Stimulated activated CD4-positive, alpha-beta T cell treated with anti-CD3 and anti-CD28 coated beads, Interleukin-4, amount 100 ng/mL, for 24 hours (primary cell): ENCODE measurements around the gene PHETA1.
"Not testable (repeated sequence)": the region's sequence is repeated elsewhere in the genome, so short reads cannot be mapped to it uniquely, and the experiment has no call there.

Source experiments
- DNase-seq: peaks from one replicate; pipeline ENCODE4 v3.0.0-alpha.2; 2020

The PHETA1 gene

DNA sequence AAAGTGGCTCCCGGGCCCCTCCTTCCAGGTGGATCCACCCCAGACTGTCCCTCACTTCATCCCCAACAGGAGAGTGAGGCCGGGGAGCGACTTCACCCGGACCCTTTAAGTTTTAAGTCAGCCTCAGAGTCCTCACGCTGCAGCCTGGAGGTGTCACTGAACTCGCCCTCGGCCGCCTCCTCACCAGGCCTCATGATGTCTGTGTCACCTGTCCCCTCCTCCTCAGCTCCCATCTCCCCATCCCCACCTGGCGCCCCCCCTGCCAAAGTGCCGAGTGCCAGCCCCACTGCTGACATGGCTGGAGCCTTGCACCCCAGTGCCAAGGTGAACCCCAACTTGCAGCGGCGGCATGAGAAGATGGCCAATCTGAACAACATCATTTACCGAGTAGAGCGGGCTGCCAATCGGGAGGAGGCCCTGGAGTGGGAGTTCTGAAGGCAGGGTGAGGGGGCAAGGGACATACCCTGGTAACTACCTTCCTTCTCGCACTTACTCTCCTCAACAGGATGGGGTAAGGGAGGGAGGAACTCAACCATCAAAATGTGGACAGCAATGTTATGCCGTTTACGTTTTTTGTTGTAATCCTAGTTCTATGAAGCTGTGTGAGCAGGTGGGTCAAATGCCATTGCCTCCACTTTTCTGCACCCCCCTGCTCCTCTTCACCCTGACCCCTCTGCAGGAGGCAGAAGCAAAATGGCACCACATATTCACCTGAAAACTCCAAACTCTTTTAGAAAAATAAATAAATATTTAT is 20.8 kb downstream of the PHETA1 start:
- no peak for DNase-seq

DNA sequence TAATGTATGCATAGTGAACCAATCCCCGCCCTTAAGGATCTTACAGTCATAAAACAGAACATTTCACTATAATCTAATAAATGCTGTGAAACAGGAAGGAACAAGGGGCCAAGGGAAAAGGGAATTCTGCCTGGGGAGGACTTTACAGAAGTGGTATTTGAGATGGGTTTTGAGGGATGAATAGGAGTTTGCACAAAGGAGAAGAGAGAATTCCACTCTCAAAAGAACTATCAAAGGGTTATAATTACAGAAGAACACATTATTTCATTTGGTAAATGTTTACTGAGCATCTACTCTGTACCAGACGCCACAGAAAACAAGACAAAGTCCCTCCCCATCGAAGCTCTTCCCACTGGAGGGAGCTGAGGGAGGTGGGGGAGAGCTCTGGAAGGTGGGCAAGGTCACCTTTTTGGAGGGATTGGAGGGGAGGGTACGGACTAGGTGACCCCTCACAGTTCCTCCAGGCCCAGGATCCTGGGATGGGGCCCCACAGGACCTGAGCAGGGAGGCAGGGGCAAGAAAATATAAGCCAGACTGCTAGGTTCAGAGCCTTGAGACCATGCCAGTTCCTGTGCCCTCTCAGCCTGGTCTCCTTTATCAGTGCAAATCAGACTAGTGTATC is 24.5 kb downstream of the PHETA1 start:
- DNase-seq, result no peak

DNA sequence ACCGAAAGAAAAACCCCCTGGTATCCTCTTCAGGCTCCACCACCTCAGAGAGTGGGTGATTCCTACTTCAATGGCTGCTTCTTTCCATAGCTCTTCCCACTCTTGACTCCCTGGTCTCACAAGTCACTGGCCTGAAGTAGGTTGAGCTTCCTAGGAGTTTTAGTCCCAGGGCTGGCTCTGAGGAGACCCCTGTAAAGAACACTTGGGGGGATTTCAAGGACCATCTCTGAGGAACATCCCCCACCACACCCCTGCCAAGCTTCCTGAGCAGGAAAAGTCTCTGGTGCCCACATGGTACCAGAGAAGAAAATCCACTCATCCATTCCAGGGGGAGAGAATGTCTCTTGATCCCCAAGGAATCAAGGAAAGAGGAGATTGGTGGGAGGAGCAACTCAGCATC is 25.7 kb downstream of the PHETA1 start:
- DNase-seq, result no peak

DNA sequence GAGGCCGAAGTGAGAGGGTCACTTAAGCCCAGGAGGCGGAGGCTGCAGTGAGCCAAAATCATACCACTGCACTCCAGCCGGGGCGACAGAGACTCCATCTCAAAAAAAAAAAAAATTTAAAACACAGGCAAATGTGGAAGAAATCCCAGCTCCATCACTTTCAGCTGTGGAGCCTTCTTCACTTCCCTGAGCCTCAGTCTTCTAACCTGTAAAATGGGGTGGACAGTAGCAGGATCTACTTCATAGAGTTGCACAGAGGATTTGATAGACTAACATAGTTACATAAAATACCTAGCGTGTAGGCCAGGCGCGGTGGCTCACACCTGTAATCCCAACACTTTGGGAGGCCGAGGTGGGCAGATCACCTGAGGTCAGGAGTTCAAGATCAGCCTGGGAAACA is 26.5 kb downstream of the PHETA1 start:
- no peak for DNase-seq

DNA sequence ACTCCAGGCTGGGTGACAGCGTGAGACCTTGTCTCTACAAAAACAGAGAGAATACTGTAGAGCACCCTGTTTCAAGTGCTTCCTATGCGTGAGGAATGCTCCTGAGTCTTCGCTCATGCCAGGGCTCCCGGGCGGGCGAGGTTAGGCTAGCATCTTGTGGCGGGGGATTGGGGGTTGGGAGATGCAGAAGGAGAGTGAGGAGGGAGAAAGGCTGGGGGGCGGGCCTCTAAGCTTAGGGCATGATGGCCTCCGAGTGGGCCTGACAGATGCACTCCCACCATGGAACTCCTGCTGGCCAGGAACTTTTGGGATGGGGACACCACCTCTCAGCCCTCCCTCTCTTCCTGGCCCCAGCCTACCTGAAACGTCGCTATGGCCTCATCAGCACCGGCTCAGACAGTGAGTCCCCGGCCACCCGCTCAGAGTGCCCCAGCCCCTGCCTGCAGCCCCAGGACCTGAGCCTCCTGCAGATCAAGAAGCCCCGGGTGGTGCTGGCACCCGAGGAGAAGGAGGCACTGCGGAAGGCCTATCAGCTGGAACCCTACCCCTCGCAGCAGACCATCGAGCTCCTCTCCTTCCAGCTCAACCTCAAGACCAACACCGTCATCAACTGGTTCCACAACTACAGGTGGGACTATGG is 27.3 kb downstream of the PHETA1 start:
- no peak for DNase-seq

DNA sequence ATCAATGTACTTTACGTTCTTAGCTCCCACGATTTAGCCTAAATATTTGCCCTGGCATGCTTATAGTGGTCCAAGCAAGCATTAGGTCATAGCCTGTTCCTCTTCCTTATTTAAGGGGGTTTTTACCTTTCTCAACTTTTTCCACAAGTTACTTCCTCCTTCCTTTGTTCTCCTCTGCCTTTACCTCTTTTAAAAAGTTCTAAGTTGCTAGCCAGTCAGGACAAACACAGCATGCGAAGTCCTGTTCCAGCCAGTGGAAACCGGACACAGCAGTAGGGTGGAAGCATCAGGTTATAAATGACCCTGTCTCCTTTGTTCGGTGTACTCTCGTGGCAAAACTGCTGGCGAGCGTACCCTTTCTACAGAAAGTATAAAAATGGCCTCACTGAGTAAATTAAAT is 28.2 kb downstream of the PHETA1 start:
- not testable (repeated sequence) for DNase-seq

DNA sequence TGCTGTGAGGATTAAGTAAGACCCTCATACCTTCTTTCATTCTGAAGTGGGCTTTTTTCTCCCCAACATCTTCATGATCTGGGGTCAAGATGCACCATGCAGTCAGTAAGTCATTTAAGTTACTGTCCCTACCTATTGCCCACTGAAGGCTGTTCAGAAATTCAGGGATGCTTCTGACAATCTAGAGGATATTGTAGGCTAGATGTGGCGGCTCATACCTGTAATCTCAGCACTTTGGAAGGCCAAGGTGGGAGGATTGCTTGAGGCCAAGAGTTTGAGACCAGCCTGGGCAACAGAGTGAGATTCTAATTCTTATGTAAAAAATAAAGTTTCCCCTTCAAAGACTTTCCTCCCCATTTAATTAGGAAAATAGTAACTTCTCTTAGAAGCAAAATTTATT is 28.7 kb downstream of the PHETA1 start:
- DNase-seq, result no peak

DNA sequence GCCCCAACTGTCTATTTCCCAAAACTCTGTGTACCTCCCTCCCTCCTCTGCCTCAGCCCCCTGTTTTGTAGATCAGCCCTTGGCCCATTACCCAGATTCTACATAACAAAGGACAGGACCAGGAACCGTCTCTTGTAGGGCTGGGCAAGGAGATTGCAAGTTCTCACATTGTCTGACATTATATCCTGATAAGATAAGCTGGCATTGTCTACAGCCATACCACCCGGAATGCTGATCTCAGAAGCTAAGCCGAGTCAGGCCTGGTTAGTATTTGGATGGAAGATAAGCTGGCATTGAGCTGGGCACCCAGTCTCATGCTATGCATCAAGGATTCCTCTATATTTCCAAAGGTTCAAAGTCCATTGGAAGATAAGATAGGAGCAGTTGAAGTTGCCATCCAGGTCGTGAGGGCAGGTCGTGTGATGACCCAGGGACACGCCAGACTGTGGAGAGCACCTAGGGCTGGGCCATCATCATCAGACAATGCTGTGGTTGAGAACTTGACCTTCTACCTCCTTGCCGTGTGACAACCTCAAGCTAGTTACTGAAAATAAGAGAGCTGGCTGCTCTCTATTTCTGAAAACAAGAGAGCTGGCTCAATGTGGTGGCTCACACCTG is 29.5 kb downstream of the PHETA1 start:
- DNase-seq, result no peak

DNA sequence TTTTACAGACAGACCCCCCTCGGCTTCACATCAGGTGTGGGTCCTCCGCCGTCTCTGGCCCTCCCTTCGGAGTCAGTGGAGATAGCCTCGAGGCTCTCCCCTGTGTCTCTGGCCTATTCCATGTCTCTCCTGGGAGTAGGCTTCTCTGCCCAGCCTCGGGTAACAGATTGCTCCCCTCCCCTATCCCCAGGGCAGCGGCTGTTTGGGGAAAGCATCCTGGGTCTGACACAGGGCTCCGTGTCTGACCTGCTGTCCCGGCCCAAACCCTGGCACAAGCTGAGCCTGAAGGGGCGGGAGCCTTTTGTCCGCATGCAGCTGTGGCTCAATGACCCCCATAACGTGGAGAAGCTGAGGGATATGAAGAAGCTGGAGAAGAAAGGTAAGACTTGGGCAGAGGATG is 30.8 kb downstream of the PHETA1 start:
- no peak for DNase-seq

DNA sequence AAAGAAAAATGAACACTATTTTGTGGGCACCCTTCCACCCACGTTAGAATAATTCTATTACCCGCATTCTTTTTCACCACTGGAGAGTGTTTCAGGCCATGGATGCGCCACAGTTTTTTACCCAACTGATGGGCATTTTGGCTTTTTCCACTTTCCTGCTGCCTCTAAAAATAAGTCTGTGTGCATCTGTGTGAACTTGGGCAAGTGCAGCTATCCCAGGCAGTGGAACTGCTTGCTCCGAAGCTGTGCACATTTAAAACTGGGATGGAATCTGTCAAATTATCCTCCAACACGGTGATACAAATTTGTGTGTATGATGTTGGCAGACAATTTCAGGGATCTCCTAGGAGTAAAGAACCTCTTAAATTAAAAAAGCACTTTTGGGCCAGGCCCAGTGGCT is 31.5 kb downstream of the PHETA1 start:
- DNase-seq, result no peak

DNA sequence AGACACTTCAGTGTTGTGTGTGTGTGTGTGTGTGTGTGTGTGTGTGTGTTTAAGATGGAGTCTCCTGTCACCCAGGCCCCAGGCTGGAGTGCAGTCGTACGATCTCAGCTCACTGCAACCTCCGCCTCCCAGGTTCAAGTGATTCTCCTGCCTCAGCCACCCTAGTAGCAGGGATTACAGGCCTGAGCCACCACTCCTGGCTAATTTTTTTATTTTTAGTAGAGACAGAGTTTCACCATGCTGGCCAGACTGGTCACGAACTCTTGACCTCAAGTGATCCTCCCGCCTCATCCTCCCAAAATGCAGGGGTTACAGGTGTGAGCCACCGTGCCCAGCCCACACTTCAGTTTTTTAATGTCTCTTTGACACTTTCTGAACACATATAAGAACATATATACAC is 32.5 kb downstream of the PHETA1 start:
- DNase-seq, result not testable (repeated sequence)

DNA sequence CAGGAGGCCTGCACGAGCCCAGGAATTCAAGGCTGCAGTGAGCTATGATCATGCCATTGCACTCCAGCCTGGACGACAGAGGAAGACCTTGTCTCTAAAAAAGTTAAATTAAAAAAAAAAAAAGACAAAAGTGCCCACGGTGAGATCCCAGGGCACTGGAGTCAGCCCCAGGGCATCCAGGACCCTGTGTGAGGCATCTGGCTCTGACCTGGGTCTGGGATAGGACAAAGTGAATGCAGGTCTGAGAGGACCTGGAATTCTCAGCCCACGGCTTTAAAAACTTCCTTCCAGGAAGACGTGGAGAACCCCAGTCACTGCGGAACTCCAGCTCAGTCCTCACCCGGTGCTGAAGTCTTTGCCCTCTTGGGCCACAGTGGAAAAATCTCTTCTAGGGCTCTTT is 33.1 kb downstream of the PHETA1 start:
- DNase-seq, result no peak

DNA sequence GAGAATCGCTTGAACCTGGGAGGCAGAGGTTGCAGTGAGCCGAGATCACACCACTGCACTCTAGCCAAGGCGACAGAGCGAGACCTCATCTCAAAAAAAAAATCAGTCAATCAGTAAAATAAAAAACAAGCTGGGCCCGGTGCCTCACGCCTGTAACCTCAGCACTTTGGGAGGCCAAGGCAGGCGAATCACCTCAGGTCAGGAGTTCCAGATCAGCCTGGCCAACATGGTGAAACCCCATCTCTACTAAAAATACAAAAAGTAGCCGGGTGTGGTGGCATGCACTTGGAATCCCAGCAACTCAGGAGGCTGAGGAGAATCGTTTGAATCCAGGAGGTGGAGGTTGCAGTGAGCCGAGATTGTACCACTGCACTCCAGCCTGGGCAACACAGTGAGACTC is 33.6 kb downstream of the PHETA1 start:
- not testable (repeated sequence) for DNase-seq

DNA sequence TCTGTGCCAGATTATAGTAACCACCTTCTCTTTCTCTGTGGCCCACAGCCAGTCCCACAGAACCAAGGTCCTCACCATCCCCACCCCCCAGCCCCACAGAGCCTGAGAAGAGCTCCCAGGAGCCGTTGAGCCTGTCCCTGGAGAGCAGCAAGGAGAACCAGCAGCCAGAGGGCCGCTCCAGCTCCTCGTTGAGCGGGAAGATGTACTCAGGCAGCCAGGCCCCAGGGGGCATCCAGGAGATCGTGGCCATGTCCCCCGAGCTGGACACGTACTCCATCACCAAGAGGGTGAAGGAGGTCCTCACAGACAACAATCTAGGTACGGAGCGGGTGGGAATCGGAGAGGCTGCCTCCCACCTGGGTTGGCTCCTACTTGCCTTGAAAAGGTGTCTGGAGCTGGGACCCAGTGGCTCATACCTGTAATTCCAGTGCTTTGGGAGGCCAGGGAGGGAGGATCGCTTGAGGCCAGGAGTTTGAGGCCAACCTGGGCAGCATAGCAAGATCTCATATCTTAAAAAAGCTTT is 34.4 kb downstream of the PHETA1 start:
- no peak for DNase-seq

DNA sequence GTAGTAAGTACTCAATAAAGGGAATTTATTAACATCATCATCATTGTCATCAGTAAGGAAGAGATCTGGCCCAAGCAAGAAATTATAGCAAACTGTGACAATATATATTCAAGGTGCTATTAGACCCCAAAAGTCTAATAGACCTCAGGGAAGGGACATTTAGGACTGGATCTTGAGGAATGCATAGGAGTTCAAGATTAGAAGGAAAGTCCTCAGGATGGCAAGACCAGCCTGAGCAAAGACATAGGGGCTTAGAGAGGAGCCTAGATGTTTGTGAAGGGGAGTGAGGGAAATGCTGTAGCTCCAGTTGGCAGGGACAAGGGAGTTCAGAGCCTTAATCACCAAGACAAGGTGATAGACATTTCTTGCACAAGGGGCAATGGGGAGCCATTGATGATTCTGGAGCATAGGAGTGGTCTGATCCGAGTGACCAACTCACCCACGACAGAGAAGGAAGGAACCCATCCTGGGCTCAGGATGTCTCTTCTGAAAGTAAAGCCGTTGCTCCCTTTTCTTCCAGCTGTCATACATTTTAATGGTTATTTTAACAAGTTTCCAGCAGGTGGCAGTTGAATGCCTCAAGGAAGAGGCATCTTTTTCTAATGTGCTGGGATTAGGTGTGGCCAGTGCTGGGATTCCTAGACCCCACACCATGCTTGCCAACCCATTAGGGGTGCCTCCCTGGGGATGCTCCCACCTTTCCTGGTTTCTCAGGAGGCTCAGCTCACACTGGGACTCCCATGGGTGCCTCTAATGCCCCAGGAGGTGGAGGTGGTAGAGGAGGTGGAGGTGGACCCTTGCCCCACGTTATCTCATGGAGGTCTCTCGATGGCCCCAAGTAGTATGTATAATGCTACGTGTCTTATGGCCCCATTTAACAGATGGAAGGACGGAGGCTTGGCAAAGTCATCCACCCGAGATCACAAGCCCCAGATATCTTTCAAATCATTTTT is 37.8 kb downstream of the PHETA1 start:
- no peak for DNase-seq

DNA sequence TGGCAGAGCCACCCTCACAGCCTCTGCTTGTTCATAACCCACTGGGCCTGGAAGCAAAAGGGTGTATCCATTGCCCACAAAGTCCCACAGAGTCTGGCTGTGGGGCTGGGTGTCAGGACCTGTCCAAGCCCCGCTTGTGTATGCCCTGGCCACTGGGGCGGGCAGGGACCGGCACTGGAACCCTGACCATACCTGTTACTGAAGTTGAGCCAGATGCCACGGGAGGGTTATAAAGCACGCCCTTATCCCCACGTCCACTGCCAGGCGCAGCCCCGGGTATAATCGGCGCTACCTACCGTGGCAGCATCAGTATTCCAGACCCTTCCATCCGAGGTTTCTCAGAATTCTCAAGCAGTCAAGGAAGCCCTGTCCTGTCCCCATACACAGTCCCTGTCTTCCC is 40.8 kb downstream of the PHETA1 start:
- no peak for DNase-seq

DNA sequence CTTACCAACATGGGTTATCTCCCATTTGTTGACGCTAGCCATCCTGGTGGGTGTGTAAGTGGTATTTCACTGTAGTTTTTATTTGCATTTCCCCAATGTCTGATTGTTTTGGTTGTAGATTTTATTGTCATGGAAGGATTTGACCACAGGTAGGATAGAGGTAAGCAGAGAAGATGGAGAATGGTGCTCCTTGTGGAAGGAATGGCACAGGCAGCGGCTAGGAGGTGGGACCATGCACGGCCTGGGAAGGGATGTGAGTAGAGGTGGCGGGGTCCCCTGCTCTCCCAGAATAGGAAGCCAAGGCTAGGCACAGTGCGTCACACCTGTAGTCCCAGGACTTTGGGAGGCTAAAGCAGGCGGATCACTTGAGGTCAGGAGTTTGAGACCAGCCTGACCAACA is 41.4 kb downstream of the PHETA1 start:
- no peak for DNase-seq

DNA sequence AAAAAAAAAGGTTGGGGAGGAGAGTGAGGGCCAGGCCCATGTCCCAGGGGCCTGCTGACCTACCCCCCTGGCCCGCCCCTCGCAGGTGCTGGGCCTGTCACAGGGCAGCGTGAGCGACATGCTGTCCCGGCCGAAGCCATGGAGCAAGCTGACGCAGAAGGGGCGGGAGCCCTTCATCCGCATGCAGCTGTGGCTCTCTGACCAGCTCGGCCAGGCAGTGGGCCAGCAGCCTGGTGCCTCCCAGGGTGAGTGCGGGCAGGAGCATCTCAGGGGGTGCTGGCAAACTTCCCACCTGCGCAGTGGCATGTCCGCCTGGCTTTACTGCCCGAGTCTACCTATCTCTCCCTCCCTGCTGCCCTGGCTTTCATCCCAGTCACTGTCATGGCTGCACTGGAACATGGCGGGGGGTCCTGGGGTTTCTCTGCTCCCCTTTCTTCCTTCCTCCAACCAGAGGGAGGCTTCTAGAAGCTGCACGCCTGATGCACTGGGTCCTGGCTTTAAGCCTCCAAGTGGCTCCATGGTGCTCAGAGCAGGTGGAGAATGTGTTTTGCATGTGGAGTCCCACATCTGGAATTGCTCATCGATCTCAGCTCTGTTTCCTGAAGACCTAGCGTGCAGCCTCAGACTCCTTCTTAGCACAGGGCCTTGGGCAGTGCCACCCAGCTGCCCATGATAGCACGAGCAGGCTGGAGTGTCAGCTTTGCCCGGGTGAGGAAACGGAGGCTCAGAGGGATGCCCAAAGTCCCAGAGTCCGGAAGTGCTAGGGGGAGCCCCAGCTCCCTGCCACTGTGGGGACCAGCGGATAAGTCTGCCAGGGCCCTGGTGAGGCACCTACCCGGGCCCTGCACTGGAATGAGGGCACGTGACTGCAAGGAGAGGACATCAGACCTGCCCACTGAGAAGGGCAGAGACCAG is 46.3 kb downstream of the PHETA1 start:
- DNase-seq, result no peak

DNA sequence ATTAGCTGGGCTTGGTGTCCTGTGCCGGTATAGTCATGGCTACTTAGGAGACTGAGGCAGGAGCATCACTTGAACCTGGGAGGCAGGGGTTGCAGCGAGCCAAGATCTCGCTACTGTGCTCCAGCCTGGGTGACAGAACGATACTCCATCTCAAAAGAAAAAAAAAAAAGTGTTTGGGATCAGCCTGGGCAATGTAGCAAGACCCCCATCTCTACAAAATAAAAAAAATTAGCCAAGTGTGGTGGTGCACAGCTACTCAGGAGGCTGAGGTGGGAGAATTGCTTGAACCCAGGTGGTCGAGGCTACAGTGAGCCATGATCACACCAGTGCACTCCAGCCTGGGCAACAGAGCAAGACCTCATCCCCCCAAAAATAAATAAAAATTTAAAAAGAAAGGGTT is 47.6 kb downstream of the PHETA1 start:
- no peak for DNase-seq

DNA sequence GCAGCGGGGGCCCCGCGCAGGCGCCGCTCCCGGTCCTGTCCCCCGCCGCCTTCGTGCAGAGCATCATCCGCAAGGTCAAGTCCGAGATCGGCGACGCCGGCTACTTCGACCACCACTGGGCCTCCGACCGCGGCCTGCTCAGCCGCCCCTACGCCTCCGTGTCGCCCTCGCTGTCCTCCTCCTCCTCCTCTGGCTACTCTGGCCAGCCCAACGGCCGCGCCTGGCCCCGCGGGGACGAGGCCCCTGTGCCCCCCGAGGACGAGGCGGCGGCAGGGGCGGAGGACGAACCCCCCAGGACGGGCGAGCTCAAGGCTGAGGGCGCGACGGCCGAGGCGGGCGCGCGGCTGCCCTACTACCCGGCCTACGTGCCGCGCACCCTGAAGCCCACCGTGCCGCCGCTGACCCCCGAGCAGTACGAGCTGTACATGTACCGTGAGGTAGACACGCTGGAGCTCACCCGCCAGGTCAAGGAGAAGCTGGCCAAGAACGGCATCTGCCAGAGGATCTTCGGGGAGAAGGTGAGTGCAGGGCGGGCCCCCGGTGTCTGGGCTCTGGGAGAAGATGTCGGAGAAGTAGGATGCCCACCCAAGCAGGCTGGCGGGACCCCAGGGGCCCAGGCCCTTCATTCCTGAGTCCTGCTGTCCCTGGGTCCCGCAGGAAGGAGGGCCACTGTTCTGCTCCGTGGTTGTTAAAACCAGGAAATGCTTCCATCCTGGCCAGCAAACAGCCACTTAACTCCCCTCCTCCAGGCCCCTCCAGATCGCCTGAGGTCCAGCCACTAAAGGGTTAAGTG is 48.4 kb downstream of the PHETA1 start:
- no peak for DNase-seq
